GM12872 (cell line): ENCODE data around the gene EVX1.

Experiments
- CTCF ChIP-seq: IDR thresholded peaks from 3 replicates; pipeline ENCODE4 v1.5.1; 2011; ENCODE audit warnings: low read depth, mild to moderate bottlenecking, low read length, moderate library complexity; ENCODE audit not compliant: insufficient read depth

Gene EVX1

GRCh38 chr7:27269455-27269854 lies 26.9 kb downstream of the EVX1 start:
- TF ChIP-seq CTCF = no peak

- no peak for TF ChIP-seq CTCF
These were observed 28.8 kb downstream of the EVX1 start for GRCh38 chr7:27271384-27271783.

GRCh38 chr7:27277628-27278027 lies 35.0 kb downstream of the EVX1 start:
- TF ChIP-seq CTCF = no peak

GRCh38 chr7:27283558-27283957 lies 41.0 kb downstream of the EVX1 start:
- TF ChIP-seq CTCF = no peak

- TF ChIP-seq CTCF = no peak
These were observed 52.6 kb downstream of the EVX1 start for GRCh38 chr7:27295236-27295635.

GRCh38 chr7:27297356-27297755 lies 54.8 kb downstream of the EVX1 start:
- no peak for TF ChIP-seq CTCF
